Panc1 (cell line): ENCODE measurements around the gene ERC2.

Experiments
- POLR2AphosphoS5 ChIP-seq: IDR thresholded peaks from 2 replicates; pipeline ENCODE4 v1.6.1; 2012; ENCODE audit warnings: mild to moderate bottlenecking, low read depth, low read length, moderate library complexity
- TCF7L2 ChIP-seq: IDR thresholded peaks from 2 replicates; pipeline ENCODE4 v1.6.1; 2011; ENCODE audit warnings: mild to moderate bottlenecking, low read depth, low read length, inconsistent platforms
- TF ChIP-seq, protein P1 (sequence below): fragments of 450-650 bp; IDR thresholded peaks from 2 replicates; pipeline ENCODE4 v1.5.1; 2017; ENCODE audit warnings: mild to moderate bottlenecking

DNA sequence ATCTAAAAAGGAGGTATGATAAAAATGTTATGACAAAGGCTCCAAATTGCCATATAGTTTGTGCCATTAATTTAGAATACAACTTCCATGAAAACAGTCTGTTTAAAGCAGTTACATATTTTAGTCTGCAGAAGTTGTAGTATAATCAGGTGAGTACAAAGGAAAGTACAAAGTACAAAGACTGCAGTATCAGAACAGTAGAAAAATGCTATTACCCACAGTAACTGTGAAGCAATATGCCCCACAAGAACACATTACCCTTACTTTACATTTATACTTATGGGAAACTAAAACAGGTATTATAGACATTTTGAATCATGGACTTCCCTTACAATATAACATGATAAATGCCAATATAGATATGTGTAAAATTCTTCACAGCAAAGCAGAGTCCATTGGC, 398.5 kb downstream of the ERC2 start:
- TF ChIP-seq, protein P1, sequence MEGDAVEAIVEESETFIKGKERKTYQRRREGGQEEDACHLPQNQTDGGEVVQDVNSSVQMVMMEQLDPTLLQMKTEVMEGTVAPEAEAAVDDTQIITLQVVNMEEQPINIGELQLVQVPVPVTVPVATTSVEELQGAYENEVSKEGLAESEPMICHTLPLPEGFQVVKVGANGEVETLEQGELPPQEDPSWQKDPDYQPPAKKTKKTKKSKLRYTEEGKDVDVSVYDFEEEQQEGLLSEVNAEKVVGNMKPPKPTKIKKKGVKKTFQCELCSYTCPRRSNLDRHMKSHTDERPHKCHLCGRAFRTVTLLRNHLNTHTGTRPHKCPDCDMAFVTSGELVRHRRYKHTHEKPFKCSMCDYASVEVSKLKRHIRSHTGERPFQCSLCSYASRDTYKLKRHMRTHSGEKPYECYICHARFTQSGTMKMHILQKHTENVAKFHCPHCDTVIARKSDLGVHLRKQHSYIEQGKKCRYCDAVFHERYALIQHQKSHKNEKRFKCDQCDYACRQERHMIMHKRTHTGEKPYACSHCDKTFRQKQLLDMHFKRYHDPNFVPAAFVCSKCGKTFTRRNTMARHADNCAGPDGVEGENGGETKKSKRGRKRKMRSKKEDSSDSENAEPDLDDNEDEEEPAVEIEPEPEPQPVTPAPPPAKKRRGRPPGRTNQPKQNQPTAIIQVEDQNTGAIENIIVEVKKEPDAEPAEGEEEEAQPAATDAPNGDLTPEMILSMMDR: no peak
- TF ChIP-seq POLR2AphosphoS5 (no peak), TCF7L2 (no peak)
